ENCODE data around the gene ASNS. TPM values are rescaled to one million over a fixed set of nuclear protein-coding genes. Genes with fewer than 3 reads are reported as not detected.

Gene ASNS
- total RNA-seq, 1 experiment from 2014 or later, result 95.1 TPM

DNA sequence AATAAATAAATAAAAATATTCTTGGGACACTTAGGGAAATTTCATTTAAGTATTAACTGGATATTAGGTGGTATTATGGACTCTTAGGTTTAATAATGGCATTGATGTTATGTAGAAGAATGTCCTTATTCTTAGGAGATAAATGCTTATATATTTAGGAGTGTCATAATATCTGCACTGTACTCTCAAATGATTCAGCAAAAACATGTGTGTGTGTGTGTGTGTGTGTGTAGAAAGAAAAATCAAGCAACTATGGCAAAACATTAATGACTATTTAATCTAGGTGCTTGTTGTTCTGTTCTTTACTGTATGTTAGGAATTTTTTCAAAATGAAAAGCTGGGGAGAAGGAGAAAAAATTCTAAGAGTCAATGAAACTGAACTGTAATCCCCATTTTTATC lies 3.9 kb downstream of the ASNS start:
- no peaks in the 10 kb centered on the region for H3K79me1 ChIP-seq (ENCODE audit: insufficient read depth, low read depth, low read length, poor library complexity, severe bottlenecking)
- no peak overlapping the region for H3K27ac ChIP-seq (ENCODE audit: insufficient read length, low read depth, low read length)
- no peak for TF ChIP-seq CTCF (conservative IDR thresholded peaks at IDR 0.05)
- no peak overlapping the region for H2BK12ac ChIP-seq (ENCODE audit: insufficient read length, low read depth, low read length)
- H4K8ac ChIP-seq (replicated peaks; ENCODE audit: insufficient read length, low read depth, low read length), result no peak overlapping the region
- H3K4ac ChIP-seq (ENCODE audit: low read depth, low read length), result no peak overlapping the region
- H3K23ac ChIP-seq (ENCODE audit: insufficient read length, low read depth, low read length), result no peak overlapping the region
- H3K56ac ChIP-seq (ENCODE audit: insufficient read length, low read depth, low read length), result no peak overlapping the region
- no peak overlapping the region for H3K4me2 ChIP-seq (ENCODE audit: insufficient read depth, insufficient read length, low read length)
- no peaks in the 10 kb centered on the region for H3K9me3 ChIP-seq (ENCODE audit: control insufficient read depth, low read depth, low read length)
- H2BK120ac ChIP-seq (ENCODE audit: low read depth, low read length, poor library complexity, severe bottlenecking), result no peak overlapping the region
- H2BK5ac ChIP-seq (ENCODE audit: insufficient read length, low read length), result no peak overlapping the region
- H3K9ac ChIP-seq (ENCODE audit: extremely low read depth, insufficient read length, low read length), result no peak overlapping the region
- no peak overlapping the region for H3T11ph ChIP-seq (ENCODE audit: low read length)
- Mint-ChIP-seq H3K36me3 (ENCODE audit: insufficient read depth in 1 of 3, low read depth in 3 of 3) (peaks cover 14 to 34% (median 29%) of the 10 kb centered on the region in 3 experiments; a peak in 6 of 7 replicates), H3K4me3 (no peak overlapping the region), H3K9me3 (no peaks in the 10 kb centered on the region), H3K27me3 (ENCODE audit: low read depth) (peaks cover 11% of the 10 kb centered on the region), H3K4me1 (peaks cover 16 to 24% of the 10 kb centered on the region in 2 experiments), H3K27ac (no peak overlapping the region)
- no peaks in the 10 kb centered on the region for H3K4me1 ChIP-seq (ENCODE audit: insufficient read depth, low read length)
- H3K27me3 ChIP-seq (ENCODE audit: insufficient read depth, low read length), result no peaks in the 10 kb centered on the region; the same call in 1 of the 2 replicates
- no peaks in the 10 kb centered on the region for H4K20me1 ChIP-seq (ENCODE audit: control insufficient read depth, insufficient read depth, insufficient read length)
- no peak overlapping the region for H3K18ac ChIP-seq (ENCODE audit: insufficient read length, low read depth, low read length)
- H4K5ac ChIP-seq (ENCODE audit: insufficient read length, low read depth, low read length), result no peak overlapping the region
- no peak overlapping the region for H2BK15ac ChIP-seq (ENCODE audit: low read depth, low read length)
- H2AK5ac ChIP-seq (ENCODE audit: insufficient read length, low read length), result no peak overlapping the region
- H4K91ac ChIP-seq (ENCODE audit: insufficient read length, low read depth, low read length), result no peak overlapping the region
- H3K14ac ChIP-seq (ENCODE audit: insufficient read depth, low read length), result no peak overlapping the region
- H2AFZ ChIP-seq (ENCODE audit: low read length), result no peak overlapping the region
- no peaks in the 10 kb centered on the region for H3K79me2 ChIP-seq (ENCODE audit: insufficient read depth, low read length)
- H2BK20ac ChIP-seq (ENCODE audit: low read depth, low read length, poor library complexity, severe bottlenecking), result no peak overlapping the region
- H3K23me2 ChIP-seq (ENCODE audit: insufficient read length, low read depth, low read length, poor library complexity, severe bottlenecking), result no peaks in the 10 kb centered on the region
- DNase-seq, result no peak
